ENCODE data around the gene DLST.

DNA sequence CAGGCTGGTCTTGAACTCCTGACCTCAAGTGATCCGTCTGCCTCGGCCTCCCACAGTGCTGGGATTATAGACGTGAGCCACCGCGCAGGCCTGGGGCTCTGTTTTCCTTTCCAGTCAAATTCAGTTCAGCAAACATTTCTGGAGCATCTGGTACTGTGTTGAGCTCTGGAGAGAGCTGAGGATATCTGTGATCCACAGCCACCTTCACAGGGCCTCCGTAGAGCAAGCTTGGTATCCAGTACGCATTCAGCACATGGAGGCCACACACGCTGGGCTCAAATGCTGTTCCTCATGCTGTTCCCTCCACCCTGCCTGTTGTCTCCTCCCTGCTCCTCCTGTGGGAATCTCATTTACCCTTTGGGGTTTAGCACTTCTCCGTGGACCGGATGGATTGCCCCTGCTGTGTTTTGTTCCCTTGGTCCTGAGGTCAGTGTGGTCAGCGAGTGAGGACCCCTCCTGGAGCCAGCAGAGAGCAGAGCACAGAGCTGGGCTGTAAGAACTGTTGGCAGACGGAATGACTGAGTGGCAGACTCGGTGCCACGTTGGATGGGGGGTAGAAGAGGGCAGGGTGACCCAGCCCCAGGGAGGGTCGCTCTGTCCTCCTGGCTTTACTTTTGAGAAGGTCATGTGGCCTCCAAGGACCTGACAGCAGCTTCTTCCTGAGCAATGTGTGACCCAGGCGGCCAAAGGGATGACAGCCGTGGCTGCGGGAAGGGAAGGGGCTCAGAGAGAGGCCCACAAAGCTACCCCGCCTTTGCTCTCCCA lies 40.5 kb downstream of the DLST start:
- TF ChIP-seq POLR2A (IDR thresholded peaks at IDR 0.05) (no peak), POLR2AphosphoS5 (IDR thresholded peaks at IDR 0.05) (no peak)
- TF ChIP-seq, protein P1, sequence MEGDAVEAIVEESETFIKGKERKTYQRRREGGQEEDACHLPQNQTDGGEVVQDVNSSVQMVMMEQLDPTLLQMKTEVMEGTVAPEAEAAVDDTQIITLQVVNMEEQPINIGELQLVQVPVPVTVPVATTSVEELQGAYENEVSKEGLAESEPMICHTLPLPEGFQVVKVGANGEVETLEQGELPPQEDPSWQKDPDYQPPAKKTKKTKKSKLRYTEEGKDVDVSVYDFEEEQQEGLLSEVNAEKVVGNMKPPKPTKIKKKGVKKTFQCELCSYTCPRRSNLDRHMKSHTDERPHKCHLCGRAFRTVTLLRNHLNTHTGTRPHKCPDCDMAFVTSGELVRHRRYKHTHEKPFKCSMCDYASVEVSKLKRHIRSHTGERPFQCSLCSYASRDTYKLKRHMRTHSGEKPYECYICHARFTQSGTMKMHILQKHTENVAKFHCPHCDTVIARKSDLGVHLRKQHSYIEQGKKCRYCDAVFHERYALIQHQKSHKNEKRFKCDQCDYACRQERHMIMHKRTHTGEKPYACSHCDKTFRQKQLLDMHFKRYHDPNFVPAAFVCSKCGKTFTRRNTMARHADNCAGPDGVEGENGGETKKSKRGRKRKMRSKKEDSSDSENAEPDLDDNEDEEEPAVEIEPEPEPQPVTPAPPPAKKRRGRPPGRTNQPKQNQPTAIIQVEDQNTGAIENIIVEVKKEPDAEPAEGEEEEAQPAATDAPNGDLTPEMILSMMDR (IDR thresholded peaks at IDR 0.05), result no peak

Data from stomach (tissue), 4 donors.